Measurements from ENCODE around the gene COPA. TPM values are rescaled to one million over a fixed set of nuclear protein-coding genes. Genes with fewer than 3 reads are reported as not detected.
"Not testable (repeated sequence)": the region's sequence is repeated elsewhere in the genome, so short reads cannot be mapped to it uniquely, and the experiment has no call there.

The COPA gene
- 206 and 250 TPM in 2 replicates for total RNA-seq

DNA sequence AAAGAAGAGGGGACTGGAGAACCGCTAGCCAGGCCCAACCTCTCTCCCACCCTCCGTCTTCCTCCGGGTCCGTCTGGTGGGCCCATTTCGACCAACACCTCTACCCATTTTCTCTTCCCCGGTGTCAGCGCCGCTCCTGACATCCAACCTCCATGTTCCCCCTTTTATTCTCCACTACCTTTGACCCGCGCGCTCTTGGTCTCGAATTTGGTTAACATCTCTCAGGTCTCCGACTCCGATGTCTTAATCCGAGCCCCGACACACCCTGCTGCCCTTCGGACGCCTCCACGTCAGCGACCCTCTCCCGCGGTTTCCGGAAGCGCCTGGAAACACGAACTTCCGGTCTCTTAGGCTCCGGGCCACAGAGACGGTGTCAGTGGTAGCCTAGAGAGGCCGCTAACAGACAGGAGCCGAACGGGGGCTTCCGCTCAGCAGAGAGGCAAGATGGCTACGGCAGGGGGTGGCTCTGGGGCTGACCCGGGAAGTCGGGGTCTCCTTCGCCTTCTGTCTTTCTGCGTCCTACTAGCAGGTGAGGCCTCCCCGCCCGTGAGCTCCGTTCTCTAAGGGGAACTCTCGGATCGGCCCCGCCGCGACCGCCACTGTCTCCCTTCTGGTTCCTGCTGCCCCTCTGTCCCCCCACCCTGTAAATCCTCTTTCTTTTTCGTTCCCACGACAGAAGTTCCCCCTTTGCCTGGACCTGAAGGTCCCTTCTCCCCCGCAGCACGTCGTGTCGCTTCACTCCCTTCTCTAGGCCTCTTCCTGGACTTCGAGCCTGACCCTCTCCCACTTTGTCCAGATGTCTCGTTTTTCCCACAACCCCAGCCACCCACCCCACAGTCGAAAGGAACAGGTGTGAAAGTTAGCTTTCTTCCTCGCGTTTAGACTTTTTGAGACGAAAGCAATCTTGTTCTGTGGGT is at the start of gene COPA, which contains the start of gene NCSTN:
TSS of gene COPA (minus strand) at position 298 of the 917 bp plus-strand sequence. CDS start at position 218, 80 bp downstream.
TSS of gene NCSTN (plus strand) at position 431 of the 917 bp plus-strand sequence. CDS start at position 445, 14 bp downstream.
- peak; percentile 91 for DNase-seq (ENCODE audit: low read depth)

DNA sequence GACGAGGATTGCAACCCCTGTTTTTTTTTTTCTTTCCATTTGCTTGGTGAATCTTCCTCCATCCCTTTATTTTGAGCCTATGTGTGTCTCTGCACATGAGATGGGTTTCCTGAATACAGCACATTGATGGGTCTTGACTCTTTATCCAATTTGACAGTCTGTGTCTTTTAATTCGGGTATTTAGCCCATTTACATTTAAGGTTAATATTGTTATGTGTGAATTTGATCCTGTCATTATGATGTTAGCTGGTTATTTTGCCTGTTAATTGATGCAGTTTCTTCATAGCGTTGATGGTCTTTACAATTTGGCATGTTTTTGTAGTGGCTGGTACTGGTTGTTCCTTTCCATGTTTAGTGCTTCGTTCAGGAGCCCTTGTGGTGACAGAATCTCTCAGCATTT is 45.4 kb upstream of the COPA start:
- DNase-seq (ENCODE audit: low read depth), result not testable (repeated sequence)

- DNase-seq (ENCODE audit: low read depth), result not testable (repeated sequence)
Measured at GRCh38 chr1:160384812-160385211, 41.8 kb upstream of the COPA start.

- DNase-seq (ENCODE audit: low read depth), result no peak
Measured at GRCh38 chr1:160377585-160378206, 34.6 kb upstream of the COPA start.

- DNase-seq (ENCODE audit: low read depth), result peak; percentile 67
Measured at GRCh38 chr1:160376525-160377131, 33.6 kb upstream of the COPA start.

DNA sequence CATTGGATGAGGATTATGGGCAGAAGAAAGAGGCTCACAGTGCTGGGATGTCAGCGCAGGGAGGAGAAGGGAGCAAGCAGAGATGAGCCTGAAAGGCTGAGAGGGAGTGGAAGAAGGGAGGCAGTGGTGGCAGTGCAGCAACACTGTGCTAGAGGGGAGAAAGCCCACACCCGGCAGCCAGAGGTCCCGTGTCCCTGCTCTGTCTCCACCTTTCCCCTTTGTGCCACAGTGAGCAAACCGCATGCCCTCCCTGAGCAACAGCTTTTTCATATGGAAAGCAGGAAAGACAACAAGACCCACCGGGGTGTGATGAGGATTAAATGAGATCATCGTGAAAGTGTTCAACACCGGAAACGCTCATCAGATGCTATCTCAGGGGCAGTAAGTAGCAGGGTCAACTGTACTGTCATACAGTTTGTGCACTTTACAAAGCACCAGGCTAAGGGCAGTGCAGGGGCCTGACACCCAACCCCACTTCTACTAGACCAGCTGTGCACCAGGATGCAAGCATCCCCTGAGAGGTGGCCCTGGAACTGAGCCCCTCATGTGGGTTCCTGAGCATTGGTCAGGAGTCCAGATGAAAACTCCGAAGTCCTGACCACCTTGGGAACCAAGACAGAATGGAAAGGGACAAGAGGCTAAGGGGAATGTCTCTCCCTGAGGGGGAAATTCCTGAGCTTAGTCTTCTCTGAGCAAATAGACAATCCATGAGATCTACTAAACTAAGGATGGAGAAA is 32.9 kb upstream of the COPA start:
- no peak for DNase-seq (ENCODE audit: low read depth)

DNA sequence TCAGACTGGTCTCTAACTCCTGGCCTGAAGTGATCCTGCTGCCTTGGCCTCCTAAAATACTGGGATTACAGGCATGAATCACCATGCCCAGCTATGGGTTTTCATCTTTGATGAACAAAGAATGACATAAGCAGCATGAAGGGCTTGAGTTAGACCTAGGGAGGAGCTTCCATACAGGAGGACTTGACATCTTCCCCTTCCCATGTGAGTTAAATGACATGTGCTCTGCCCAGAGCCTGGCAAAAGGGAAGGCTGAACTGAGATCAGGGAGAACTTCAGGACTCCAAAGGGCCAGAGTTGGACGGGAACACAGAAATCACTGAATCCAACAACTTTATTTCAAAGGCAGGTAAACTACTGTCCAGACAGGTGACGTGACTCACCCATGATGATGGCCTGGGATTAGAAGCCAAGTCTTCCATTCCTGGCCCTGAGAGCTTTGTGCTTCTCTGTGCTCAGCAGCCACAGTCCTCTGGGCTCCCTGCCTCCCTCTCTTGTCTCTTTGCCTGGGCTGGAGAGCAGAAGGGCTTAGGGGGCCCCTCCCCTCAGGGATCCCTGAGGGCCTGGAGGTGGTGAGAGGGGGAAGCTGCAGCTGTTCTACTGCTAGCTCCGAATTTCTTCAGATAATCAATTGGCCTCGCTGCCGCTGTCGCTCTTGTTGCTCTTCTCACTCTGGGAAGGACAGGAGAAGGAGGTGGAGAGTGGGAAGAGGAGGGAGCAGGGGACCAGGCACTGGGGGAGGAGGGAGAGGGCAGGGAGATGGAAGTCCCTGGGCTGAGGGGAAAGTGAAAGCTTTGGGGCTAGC is 31.5 kb upstream of the COPA start:
- DNase-seq (ENCODE audit: low read depth), result no peak

DNA sequence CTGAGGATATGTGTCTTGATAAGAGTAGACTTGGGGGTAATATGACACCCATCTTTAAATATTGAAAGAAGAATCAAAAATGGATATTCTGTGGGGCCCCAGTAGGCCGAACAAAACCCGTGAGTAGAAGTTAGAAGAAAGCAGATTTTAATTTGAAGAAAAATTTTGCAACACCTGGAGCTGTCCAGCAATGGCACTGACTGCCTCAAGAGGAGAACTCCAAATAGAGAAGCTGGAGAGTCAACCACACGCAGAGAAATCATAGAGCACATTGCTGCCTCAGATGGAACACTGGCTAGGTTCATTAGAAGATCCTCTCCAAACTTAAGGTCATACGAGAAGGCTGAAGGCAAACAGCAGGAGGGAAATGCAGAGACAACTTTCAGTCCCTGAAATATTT is 30.6 kb upstream of the COPA start:
- DNase-seq (ENCODE audit: low read depth), result no peak

DNA sequence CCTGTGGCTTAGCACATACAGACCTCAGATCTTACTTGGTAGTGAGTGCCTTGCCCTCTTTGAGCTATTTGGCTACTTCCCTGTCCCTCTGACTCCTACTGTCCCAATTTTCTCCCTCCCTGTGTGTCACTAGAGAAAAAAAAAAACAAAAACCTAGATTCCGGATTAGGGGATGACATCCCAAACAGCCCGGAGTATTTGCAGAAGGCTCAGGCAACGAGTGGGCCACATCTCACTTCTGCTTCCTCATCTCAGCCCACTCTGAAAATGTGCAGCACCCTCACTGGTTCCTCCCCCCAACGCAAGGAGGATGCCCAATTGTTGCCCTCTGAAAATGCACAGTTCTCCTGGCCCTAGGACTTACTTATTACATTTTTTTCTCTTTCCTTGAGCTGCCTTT is 28.7 kb upstream of the COPA start:
- no peak for DNase-seq (ENCODE audit: low read depth)

GRCh38 chr1:160371346-160371631 is 28.2 kb upstream of the COPA start:
- no peak for DNase-seq (ENCODE audit: low read depth)

GRCh38 chr1:160370561-160371345 is 27.7 kb upstream of the COPA start:
- DNase-seq (ENCODE audit: low read depth), result no peak

DNA sequence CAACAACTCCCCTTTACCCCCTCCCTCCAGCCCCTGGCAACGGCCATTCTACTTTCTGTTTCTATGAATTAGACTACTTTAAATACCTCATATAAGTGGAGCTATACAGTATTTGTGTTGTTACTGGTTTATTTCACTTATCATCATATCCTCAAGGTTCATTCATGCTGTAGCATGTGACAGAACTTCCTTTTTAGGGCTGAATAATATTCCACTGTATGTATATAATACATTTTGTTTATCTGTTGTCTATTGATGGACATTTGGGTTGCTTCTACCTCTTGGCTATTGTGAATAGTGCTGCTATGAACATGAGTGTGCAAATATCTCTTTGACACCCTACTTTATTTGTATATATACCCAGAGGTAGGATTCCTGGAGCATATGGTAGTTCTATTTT is 26.0 kb upstream of the COPA start:
- DNase-seq (ENCODE audit: low read depth), result no peak

DNA sequence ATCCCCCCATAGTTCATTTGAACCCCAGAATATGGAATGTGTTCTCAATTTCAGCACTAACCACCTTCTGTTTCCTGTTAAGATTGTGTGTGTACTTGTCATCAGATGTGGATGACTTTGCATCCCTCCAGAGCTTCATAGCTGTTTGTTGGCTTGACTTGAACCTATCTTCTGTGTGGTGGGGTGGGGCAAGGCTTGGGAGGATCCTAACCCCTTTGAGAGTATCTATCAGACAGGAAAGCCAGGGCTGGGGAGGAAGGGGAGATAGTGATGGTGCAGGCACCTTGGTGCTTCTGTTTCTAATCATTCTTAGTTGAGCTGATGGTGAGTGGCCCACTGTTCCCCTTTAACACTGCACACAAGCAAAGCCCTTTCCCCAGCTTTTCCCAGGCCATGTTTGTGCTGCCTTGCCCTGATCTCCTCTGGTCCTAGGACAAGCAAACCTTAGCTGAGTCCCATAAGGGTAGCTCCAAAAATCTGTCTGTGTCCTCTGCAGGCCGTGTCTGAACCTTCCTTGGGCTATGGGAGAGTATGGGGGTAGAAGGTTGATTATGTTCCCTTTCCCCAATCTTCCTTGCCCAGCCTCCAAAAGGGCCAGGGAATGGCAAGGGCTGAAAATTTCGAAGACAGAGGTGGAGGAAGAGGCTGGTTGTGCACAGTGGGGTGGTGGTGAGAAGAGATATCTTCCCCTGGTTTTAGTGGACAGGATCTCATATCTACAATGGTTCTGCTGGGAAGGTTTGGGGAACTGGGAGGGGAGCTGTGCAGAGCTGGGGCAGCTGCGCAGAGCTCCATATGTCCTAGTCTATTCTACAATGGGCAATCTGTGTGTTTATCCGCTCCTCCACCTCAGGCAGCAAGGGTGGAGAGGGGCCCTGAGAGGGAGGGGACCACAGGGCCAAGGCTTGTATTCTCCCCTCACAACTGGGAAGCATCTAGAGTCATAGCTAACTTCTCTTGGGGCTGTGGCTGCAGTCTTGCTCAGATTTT is 25.2 kb upstream of the COPA start:
- no peak for DNase-seq (ENCODE audit: low read depth)

DNA sequence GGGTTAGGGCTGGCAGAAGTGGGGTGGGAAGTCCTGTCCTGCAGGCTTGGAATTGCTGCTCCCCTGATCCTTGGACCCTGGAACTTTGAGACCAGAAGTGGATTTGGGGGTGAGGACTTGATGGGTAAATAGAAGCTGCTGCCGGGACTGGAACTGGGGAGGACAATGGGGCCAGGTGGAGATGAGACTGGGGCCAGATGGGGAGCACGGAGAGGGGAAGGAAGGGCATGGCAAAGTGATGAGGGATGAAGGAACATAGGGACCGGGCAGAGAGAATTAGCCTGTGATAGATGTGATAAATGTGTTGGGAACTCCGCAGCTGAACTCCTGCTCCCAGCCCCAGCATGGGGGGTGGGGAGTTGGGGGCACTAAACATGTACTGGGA is 24.5 kb upstream of the COPA start:
- DNase-seq (ENCODE audit: low read depth), result no peak

- DNase-seq (ENCODE audit: low read depth), result no peak
Measured at GRCh38 chr1:160366731-160367515, 23.9 kb upstream of the COPA start, which contains the start of gene NHLH1. NHLH1 (plus strand) TSS chr1:160367071; CDS start chr1:160370732, 3,661 bp downstream.

DNA sequence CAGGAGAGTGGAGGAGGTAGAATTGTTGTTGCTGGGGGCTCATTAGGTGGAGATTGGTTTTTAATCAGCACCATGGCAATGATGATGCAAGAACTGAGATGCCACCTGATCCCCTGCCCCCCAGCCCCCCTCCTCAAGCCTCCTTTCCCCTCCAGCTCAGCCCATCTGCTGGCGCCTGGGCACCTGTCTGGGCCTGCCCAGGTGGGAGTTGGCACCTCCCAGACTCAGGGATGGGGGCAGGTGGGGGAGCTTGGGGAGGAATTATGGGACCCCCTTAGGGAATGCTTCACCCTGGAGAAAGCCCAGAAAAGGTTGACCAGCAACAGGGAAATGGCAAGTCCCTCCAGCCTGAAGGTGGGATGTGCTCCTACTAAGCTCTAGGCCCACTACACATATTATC is 22.3 kb upstream of the COPA start:
- DNase-seq (ENCODE audit: low read depth), result no peak

DNA sequence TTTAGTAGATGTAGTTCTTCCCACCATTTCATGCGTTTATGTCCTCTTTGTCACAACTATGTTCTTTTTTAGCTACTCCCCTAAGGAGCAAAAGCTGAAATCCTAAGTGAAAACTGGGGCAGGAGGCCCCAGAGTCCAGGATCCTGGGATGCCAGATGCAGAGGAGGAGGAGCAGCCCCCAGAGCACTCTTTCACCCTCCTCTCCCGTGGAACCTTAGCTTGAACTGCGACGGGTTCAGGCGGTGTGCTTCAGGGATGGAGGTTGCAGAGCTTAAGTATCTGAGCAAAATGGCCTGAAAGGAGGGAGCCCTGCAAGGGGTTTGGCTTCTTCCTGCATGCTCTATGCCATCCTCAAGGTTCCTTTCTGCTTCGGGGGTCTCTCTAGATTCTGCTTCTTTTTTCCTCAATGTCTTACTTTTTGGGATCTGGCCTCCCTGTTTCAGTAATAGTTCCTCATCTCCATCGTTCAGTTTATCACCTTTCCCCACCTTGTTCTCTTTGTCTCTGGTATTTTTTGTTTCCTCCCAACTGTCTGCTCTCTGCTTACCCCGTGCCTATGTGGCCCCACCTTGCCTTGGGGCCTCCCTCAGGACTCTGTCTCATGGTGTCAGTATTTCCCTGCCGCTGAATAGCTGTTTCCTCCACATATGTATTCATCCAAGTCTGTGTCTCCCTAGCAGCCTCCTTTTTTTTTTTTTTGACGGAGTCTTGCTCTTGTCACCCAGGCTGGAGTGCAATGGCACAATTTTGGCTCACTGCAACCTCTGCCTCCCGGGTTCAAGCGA is 21.1 kb upstream of the COPA start:
- no peak for DNase-seq (ENCODE audit: low read depth)
